Adrenal gland (tissue), 12 donors: ENCODE data around the gene MSRB1. TPM values are rescaled to one million over a fixed set of nuclear protein-coding genes. Genes with fewer than 3 reads are reported as not detected.

ENCODE experiments used
- DNase-seq, 7 donors: peaks; one replicate each; pipeline ENCODE4 v3.0.0-alpha.2; 2019 to 2020
- H3K27ac ChIP-seq, 5 donors: fragments of 200-600 bp; sonication (generic) in 4 of 5; 1 replicate in 3 of 5; 2 replicates in 2 of 5; pipeline versions ENCODE4 v1.5.1 to v1.8.0; 2016 to 2020; ENCODE audit warnings: mild to moderate bottlenecking in 1 of 5
- H3K27me3 ChIP-seq: fragments of 200-600 bp; 2 replicates; pipeline ENCODE4 v1.8.0; 2021
- H3K36me3 ChIP-seq, 2 donors: fragments of 200-600 bp; replicated peaks in 1 of 2; 1 replicate in 1 of 2; 2 replicates in 1 of 2; pipeline versions ENCODE4 v1.5.1 to v1.8.0; 2018 to 2022
- H3K4me1 ChIP-seq, 2 donors: fragments of 200-600 bp; replicated peaks in 1 of 2; 1 replicate in 1 of 2; 2 replicates in 1 of 2; pipeline versions ENCODE4 v1.5.1 to v1.8.0; 2018 to 2021
- H3K4me3 ChIP-seq, 4 donors: fragments of 200-600 bp; sonication (generic) in 3 of 4; one replicate each; pipeline ENCODE4 v1.5.1; 2016 to 2018
- H3K9me3 ChIP-seq, 3 donors: fragments of 200-600 bp; sonication (generic) in 1 of 3; replicated peaks in 1 of 3; 1 replicate in 2 of 3; 2 replicates in 1 of 3; pipeline versions ENCODE4 v1.5.1 to v1.8.0; 2016 to 2021
- CTCF ChIP-seq, 6 experiments: fragments of 450-650 bp in 4 of 6; fragments of 200-600 bp in 2 of 6; sonication (generic) in 1 of 6; IDR thresholded peaks; 1 replicate in 5 of 6; 2 replicates in 1 of 6; pipeline versions ENCODE4 v1.5.1 to v1.8.0; 2016 to 2021; ENCODE audit warnings: antibody characterized with exemption in 6 of 6, mild to moderate bottlenecking in 2 of 6, moderate library complexity in 1 of 6
- POLR2A ChIP-seq, 2 donors: fragments of 450-650 bp; IDR thresholded peaks; one replicate each; pipeline ENCODE4 v1.6.1; 2017; ENCODE audit warnings: antibody characterized with exemption in 2 of 2, mild to moderate bottlenecking in 2 of 2, moderate library complexity in 1 of 2
- WGBS, 4 donors: extraction: QIAGEN DNeasy Blood & Tissue Kit in 2 of 4; methylation state at CpG; one replicate each; pipeline versions ENCODE4 v1.1.5 to v1.1.7; 2013 to 2017; 5-methylcytosine and 5-hydroxymethylcytosine counted together
- intact Hi-C, 2 donors: fragments of 100-400 bp; cut with DNase I; formaldehyde crosslinking; loops; one replicate each; pipeline versions ENCODE4 v1.14.1 to v1.15.0; 2022 to 2023
- polyA plus RNA-seq, 3 donors: library from polyadenylated mRNA; stranded (reverse); fragments of 200-250 nt in 2 of 3; fragments of 350-450 nt in 1 of 3; fragmentation: Illumina TruSeq in 1 of 3; extraction: RNeasy Lipid Tissue Mini Kit (QIAGEN cat#74804) in 1 of 3; gene quantifications; one replicate each; pipeline ENCODE4 v1.2.3, GENCODE V29; 2013 to 2014
- total RNA-seq, 9 donors: library from RNA; depleted of rRNA in 4 of 9; stranded (reverse); fragments of >200 nt in 4 of 9; fragments of 120-200 nt in 1 of 9; fragmentation: NEBNext Ultra II Directional in 1 of 9; extraction: Animal tissue kit (Norgen Biotek cat#: 25700) in 1 of 9; gene quantifications; one replicate each; pipeline versions ENCODE4 v1.1.0 to v1.2.4, GENCODE V29; 2013 to 2023
- donor health status: healthy with polysubstance abuse.
- donor health status: Bipolar disorder and iron deficiency.
- donor health status: DM: yes; HTN: yes; CAD: no.
- donor health status: DM: no; HTN: no; CAD: no.
- donor health status: DM: no; HTN: no; CAD: no.
- donor health status: DM: yes; HTN: yes; CAD: no.

MSRB1 gene
- total and polyA plus RNA-seq, 12 donors: 8.1 to 38.9 (median 16.1) TPM

- Histone ChIP-seq H3K9me3 (no peaks in the 10 kb centered on the region), H3K4me3 (no peak overlapping the region), H3K27ac (no peak overlapping the region), H3K36me3 (no peaks in the 10 kb centered on the region), H3K27me3 (peaks cover 54% of the 10 kb centered on the region), H3K4me1 (no peaks in the 10 kb centered on the region)
- DNase-seq: no peak
- intact Hi-C loops: no loop called here
- TF ChIP-seq POLR2A (IDR thresholded peaks at IDR 0.05) (no peak), CTCF (IDR thresholded peaks at IDR 0.05) (no peak)
- WGBS, 4 donors: 0 to 2% (median 1%) methylated on average over 2 to 81 of the region's 81 CpGs
Measured at GRCh38 chr16:1917665-1918350, 25.2 kb downstream of the MSRB1 start.

- WGBS, 4 donors: 2 to 6% (median 3%) methylated on average over 8 to 22 of the region's 22 CpGs
- DNase-seq: no peak
Measured at GRCh38 chr16:1917056-1917664, 25.8 kb downstream of the MSRB1 start.

GRCh38 chr16:1916640-1916990 is 26.4 kb downstream of the MSRB1 start:
- 0 to 21% (median 9%) methylated on average over 1 to 5 of the region's 5 CpGs for WGBS, 4 donors
- intact Hi-C loops: no loop called here
- DNase-seq: no peak
- Histone ChIP-seq H3K4me3 (no peak overlapping the region), H3K27me3 (peaks cover 46% of the 10 kb centered on the region), H3K36me3 (no peaks in the 10 kb centered on the region), H3K27ac (no peak overlapping the region), H3K9me3 (no peaks in the 10 kb centered on the region), H3K4me1 (no peaks in the 10 kb centered on the region)
- TF ChIP-seq POLR2A (IDR thresholded peaks at IDR 0.05): no peak
- no peak for TF ChIP-seq CTCF (IDR thresholded peaks at IDR 0.05)

More at GRCh38 chr16:1917056-1917664, 25.8 kb downstream of the MSRB1 start:
- H3K4me3 ChIP-seq: no peak overlapping the region
- H3K27me3 ChIP-seq: peaks cover 49% of the 10 kb centered on the region
- H3K36me3 ChIP-seq: no peaks in the 10 kb centered on the region
- H3K4me1 ChIP-seq: no peaks in the 10 kb centered on the region
- TF ChIP-seq POLR2A (IDR thresholded peaks at IDR 0.05) (no peak), CTCF (IDR thresholded peaks at IDR 0.05) (no peak)
- H3K27ac ChIP-seq: no peak overlapping the region
- no peaks in the 10 kb centered on the region for H3K9me3 ChIP-seq
- intact Hi-C loops: no loop called here

GRCh38 chr16:1915732-1916639 is 27.0 kb downstream of the MSRB1 start:
- 57 to 66% (median 60%) methylated on average over 8 to 25 of the region's 25 CpGs for WGBS, 4 donors
- TF ChIP-seq CTCF (IDR thresholded peaks at IDR 0.05): no peak
- no peak for TF ChIP-seq POLR2A (IDR thresholded peaks at IDR 0.05)
- H3K27me3 ChIP-seq: peaks cover 40% of the 10 kb centered on the region
- H3K4me1 ChIP-seq: no peaks in the 10 kb centered on the region
- no peaks in the 10 kb centered on the region for H3K36me3 ChIP-seq
- no peak for DNase-seq
- H3K9me3 ChIP-seq: no peaks in the 10 kb centered on the region
- H3K4me3 ChIP-seq: no peak overlapping the region
- intact Hi-C loops: no loop called here
- no peak overlapping the region for H3K27ac ChIP-seq
